Vagina (tissue), 2 donors: ENCODE measurements around the gene JUP. TPM values are rescaled to one million over a fixed set of nuclear protein-coding genes. Genes with fewer than 3 reads are reported as not detected.

Experiments
- DNase-seq, 2 donors: peaks; one replicate each; pipeline ENCODE4 v3.0.0-alpha.2; 2017; ENCODE audit errors: extremely low spot score in 2 of 2
- H3K27ac ChIP-seq: fragments of 200-600 bp; sonication (generic); one replicate; pipeline ENCODE4 v1.5.1; 2019
- H3K27me3 ChIP-seq: fragments of 200-600 bp; sonication (generic); one replicate; pipeline ENCODE4 v1.5.1; 2019
- H3K36me3 ChIP-seq, 2 donors: fragments of 200-600 bp; sonication (generic); one replicate each; pipeline ENCODE4 v1.5.1; 2017 to 2019
- H3K4me1 ChIP-seq: fragments of 200-600 bp; sonication (generic); one replicate; pipeline ENCODE4 v1.5.1; 2019
- H3K4me3 ChIP-seq, 2 donors: fragments of 200-600 bp; sonication (generic); 1 replicate in 1 of 2; 2 replicates in 1 of 2; pipeline ENCODE4 v1.5.1; 2016 to 2019
- H3K9me3 ChIP-seq: fragments of 200-600 bp; sonication (generic); one replicate; pipeline ENCODE4 v1.5.1; 2019
- POLR2A ChIP-seq, 2 donors: fragments of 450-650 bp; IDR thresholded peaks; one replicate each; pipeline ENCODE4 v1.6.1; 2017; ENCODE audit warnings: antibody characterized with exemption in 2 of 2, mild to moderate bottlenecking in 2 of 2, moderate library complexity in 2 of 2
- POLR2AphosphoS5 ChIP-seq, 2 donors: sonication (generic); formaldehyde crosslinking; IDR thresholded peaks; one replicate each; pipeline ENCODE4 v1.9.0; 2017; ENCODE audit warnings: antibody characterized with exemption in 2 of 2, mild to moderate bottlenecking in 2 of 2, low read depth in 1 of 2; ENCODE audit not compliant: insufficient read depth in 1 of 2
- intact Hi-C: fragments of 100-400 bp; cut with DNase I; formaldehyde crosslinking; loops from one replicate; pipeline ENCODE4 v1.15.1; 2023
- total RNA-seq: library from RNA; depleted of rRNA; stranded (reverse); fragments of >200 nt; gene quantifications from one replicate; pipeline ENCODE4 v1.2.3, GENCODE V29; 2016
- TF ChIP-seq, protein P1 (sequence below), 3 experiments: fragments of 450-650 bp in 2 of 3; fragments of 200-600 bp in 1 of 3; sonication (generic) in 1 of 3; IDR thresholded peaks; one replicate each; pipeline ENCODE4 v1.5.1; 2017 to 2019; ENCODE audit warnings: antibody characterized with exemption in 3 of 3, mild to moderate bottlenecking in 2 of 3, moderate library complexity in 2 of 3

JUP gene
- total RNA-seq, 1 donor from 2014 or later = 589 TPM

DNA sequence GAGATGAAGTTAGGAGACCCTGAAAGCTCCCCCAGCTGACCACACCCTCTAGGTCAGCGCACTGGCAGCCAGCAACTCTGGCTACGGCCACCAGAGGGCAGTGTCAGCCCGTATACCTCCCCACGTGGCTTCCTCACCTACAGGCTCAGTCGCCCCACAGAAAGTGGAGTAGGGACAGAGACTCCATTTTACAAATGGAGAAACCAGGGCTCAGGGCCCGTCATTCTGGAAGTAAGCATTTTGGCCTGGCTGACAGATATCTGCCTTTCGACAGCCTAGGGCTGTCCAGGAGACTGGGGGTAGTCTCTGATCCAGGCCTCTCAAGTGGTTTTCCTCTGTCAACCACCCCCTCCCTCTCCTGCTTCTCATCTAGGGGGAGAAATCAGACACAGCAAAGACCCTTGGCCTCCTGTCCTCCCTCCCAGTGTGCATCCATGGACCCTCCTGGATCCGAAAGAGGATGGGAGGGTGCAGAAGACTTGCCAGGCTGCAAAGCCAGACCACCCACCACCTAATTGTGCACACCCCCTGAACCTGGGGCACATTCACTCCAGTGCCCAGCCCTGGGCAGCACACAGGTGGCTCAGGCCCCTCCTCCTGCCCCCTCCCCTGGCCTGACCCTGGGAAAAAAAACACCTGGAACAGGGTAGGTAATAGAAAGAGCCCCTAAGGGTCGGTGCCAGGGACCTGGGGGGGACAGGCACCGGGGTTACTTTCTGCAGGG lies 48.3 kb downstream of the JUP start:
- peaks cover 28% of the 10 kb centered on the region for H3K4me1 ChIP-seq
- TF ChIP-seq, protein P1, sequence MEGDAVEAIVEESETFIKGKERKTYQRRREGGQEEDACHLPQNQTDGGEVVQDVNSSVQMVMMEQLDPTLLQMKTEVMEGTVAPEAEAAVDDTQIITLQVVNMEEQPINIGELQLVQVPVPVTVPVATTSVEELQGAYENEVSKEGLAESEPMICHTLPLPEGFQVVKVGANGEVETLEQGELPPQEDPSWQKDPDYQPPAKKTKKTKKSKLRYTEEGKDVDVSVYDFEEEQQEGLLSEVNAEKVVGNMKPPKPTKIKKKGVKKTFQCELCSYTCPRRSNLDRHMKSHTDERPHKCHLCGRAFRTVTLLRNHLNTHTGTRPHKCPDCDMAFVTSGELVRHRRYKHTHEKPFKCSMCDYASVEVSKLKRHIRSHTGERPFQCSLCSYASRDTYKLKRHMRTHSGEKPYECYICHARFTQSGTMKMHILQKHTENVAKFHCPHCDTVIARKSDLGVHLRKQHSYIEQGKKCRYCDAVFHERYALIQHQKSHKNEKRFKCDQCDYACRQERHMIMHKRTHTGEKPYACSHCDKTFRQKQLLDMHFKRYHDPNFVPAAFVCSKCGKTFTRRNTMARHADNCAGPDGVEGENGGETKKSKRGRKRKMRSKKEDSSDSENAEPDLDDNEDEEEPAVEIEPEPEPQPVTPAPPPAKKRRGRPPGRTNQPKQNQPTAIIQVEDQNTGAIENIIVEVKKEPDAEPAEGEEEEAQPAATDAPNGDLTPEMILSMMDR (IDR thresholded peaks at IDR 0.05) = peak; percentile 93 to 98 (median 98)
- TF ChIP-seq POLR2AphosphoS5 (IDR thresholded peaks at IDR 0.05; ENCODE audit: insufficient read depth in 1 of 2, low read depth in 1 of 2) = peak in 1 of 2 donors; percentile 50
- TF ChIP-seq POLR2A (IDR thresholded peaks at IDR 0.05) = no peak
- H3K27me3 ChIP-seq = no peaks in the 10 kb centered on the region
- H3K4me3 ChIP-seq = no peak overlapping the region
- intact Hi-C loops = loop anchor here (5.0 kb wide), 1 partner anchor 64 kb away; no protein-coding TSS in a partner anchor
- no peaks in the 10 kb centered on the region for H3K36me3 ChIP-seq
- H3K9me3 ChIP-seq = no peaks in the 10 kb centered on the region
- no peak for DNase-seq
- no peak overlapping the region for H3K27ac ChIP-seq

DNA sequence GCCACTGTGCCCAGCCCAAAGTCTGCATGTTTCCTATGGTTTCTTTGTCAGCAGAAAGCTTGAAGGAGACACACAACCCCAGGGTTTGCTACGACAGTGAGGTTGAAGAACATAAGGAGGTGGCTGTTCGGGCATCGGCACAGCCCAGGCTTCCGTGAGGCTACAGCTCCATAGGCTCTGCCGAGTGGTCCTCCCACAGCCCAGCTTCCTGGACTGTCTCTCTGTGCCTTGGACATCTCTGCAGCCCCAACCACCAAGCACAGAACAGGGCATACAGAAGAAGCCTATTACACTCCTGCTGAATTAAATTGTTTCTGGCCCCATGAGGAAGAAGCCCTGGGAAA lies 48.9 kb downstream of the JUP start:
- no peaks in the 10 kb centered on the region for H3K9me3 ChIP-seq
- intact Hi-C loops = loop anchor here (5.0 kb wide), 1 partner anchor 65 kb away; no protein-coding TSS in a partner anchor
- no peaks in the 10 kb centered on the region for H3K27me3 ChIP-seq
- H3K4me1 ChIP-seq = peaks cover 28% of the 10 kb centered on the region
- H3K4me3 ChIP-seq = no peak overlapping the region
- H3K27ac ChIP-seq = no peak overlapping the region
- TF ChIP-seq POLR2AphosphoS5 (IDR thresholded peaks at IDR 0.05; ENCODE audit: insufficient read depth in 1 of 2, low read depth in 1 of 2) (no peak), POLR2A (IDR thresholded peaks at IDR 0.05) (no peak)
- TF ChIP-seq, protein P1 (IDR thresholded peaks at IDR 0.05) = no peak
- no peak for DNase-seq
- H3K36me3 ChIP-seq = no peaks in the 10 kb centered on the region

DNA sequence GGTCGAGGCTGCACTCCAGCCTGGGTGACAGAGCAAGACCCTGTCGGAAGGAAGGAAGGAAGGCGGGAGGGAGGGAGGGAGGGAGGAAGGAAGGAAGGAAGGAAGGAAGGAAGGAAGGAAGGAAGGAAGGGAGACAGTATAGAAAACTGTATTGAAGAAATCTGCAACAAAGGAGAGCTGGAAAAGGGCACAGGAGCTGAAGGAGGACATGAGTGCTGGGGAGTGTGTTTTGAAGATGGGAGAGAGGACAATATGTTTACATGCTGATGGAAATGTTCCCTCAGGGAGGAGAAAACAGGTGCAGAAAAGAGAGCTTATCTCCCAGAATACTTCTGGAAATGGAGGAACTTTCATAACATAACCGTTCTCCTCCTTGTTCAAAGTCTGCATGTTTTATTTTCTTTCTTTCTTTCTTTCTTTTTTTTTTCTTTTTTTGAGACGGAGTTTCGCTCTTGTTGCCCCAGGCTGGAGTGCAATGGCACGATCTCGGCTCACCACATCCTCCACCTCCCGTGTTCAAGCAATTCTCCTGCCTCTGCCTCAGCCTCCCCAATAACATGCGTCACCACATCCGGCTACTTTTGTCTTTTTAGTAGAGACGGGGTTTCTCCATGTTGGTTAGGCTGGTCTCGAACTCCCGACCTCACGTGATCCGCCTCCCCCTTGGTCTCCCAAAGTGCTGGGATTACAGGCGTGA lies 49.4 kb downstream of the JUP start:
- Histone ChIP-seq H3K4me1 (peaks cover 28% of the 10 kb centered on the region), H3K36me3 (no peaks in the 10 kb centered on the region), H3K27ac (no peak overlapping the region), H3K27me3 (no peaks in the 10 kb centered on the region), H3K9me3 (no peaks in the 10 kb centered on the region), H3K4me3 (no peak overlapping the region)
- intact Hi-C loops = loop anchor here (5.0 kb wide), 1 partner anchor 65 kb away; no protein-coding TSS in a partner anchor
- no peak for TF ChIP-seq POLR2A (IDR thresholded peaks at IDR 0.05)
- TF ChIP-seq, protein P1 (IDR thresholded peaks at IDR 0.05) = no peak
- no peak for TF ChIP-seq POLR2AphosphoS5 (IDR thresholded peaks at IDR 0.05; ENCODE audit: insufficient read depth in 1 of 2, low read depth in 1 of 2)
- DNase-seq = no peak

DNA sequence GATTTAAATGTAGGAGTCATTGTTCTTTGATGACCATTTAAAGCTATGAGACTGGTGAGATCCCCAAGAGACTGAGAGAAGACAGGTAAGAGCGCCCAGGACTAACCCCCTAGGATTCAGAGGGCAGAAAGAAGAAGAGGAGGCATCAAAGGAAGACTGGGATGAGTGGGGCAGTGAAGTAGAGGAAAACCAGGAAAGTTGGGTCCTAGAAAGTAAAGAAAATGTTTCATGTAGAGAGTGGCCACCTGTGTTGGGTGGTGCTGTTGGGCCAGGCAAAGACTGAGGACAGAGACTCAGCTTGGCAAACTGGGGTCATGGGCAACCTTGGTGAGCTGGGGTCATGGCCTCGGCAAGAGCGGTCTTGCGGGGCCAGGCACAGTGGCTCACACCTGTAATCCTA lies 50.8 kb downstream of the JUP start:
- DNase-seq = no peak
- H3K9me3 ChIP-seq = no peaks in the 10 kb centered on the region
- no peak overlapping the region for H3K27ac ChIP-seq
- H3K36me3 ChIP-seq = no peaks in the 10 kb centered on the region
- intact Hi-C loops = loop anchor here (5.0 kb wide), 1 partner anchor 67 kb away; no protein-coding TSS in a partner anchor
- H3K27me3 ChIP-seq = no peaks in the 10 kb centered on the region
- peaks cover 28% of the 10 kb centered on the region for H3K4me1 ChIP-seq
- no peak overlapping the region for H3K4me3 ChIP-seq
- no peak for TF ChIP-seq POLR2A (IDR thresholded peaks at IDR 0.05)
- TF ChIP-seq, protein P1 (IDR thresholded peaks at IDR 0.05) = no peak
- TF ChIP-seq POLR2AphosphoS5 (IDR thresholded peaks at IDR 0.05; ENCODE audit: insufficient read depth in 1 of 2, low read depth in 1 of 2) = no peak

DNA sequence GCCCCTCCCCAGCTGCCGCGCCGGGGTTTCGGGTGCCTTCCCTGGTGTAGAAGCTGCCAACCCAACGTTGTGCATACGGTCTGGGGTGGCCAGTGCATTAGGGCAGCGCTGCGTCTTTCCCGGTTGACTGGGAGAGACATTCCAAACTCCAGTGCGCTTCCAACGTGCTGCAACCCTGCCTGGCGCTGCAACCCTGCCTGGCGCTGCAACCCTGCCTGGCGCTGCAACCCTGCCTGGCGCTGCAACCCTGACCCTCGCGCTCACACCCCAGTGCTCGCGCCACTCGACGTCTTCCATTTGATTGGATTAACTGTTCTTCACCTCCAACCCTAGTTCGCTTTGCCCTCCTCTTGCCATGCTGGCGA lies 51.6 kb downstream of the JUP start:
- DNase-seq = no peak
- Histone ChIP-seq H3K27ac (no peak overlapping the region), H3K27me3 (no peaks in the 10 kb centered on the region), H3K36me3 (no peaks in the 10 kb centered on the region), H3K4me3 (peak overlapping the region; percentile 49 to 61), H3K9me3 (no peaks in the 10 kb centered on the region), H3K4me1 (peaks cover 28% of the 10 kb centered on the region)
- intact Hi-C loops = loop anchor here (5.0 kb wide), 1 partner anchor 67 kb away; no protein-coding TSS in a partner anchor
- TF ChIP-seq, protein P1 (IDR thresholded peaks at IDR 0.05) = no peak
- TF ChIP-seq POLR2AphosphoS5 (IDR thresholded peaks at IDR 0.05; ENCODE audit: insufficient read depth in 1 of 2, low read depth in 1 of 2) (no peak), POLR2A (IDR thresholded peaks at IDR 0.05) (no peak)
